Endothelial cell of umbilical vein (primary cell): ENCODE measurements around the gene CCDC93.

Experiments used
- GATA2 ChIP-seq: IDR thresholded peaks from 2 replicates; pipeline ENCODE4 v1.7.0; 2011; ENCODE audit warnings: low read depth, mild to moderate bottlenecking, moderate library complexity, mixed read lengths, low read length; ENCODE audit not compliant: insufficient read length, insufficient read depth
- JUN ChIP-seq: IDR thresholded peaks from 2 replicates; pipeline ENCODE4 v1.6.1; 2011; ENCODE audit warnings: borderline replicate concordance, low read depth; ENCODE audit not compliant: insufficient read length, insufficient read depth

DNA sequence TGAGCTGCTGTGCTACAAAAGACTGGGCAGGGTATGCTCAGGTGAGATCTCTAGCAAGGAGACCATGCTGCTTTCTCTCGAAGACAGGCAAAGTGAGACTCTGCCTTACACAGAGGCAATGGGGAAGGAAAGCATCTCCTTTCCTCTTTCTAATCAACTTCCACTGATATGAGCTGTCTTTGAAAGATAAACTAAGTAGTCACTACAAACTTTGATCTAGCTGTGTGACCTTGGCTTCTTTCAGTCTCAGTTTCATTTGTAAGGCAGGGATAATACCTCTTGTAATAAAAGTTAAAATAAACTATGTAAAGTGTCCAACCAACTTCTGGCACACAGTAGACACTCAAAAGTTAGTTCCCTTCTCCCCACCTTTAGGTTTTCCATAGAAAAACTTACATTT, 7.5 kb downstream of the CCDC93 start:
- TF ChIP-seq JUN (no peak), GATA2 (no peak)
